Epithelial cell of proximal tubule (primary cell): ENCODE data around the gene MTSS2. TPM values are rescaled to one million over a fixed set of nuclear protein-coding genes. Genes with fewer than 3 reads are reported as not detected.

Experiments
- DNase-seq: peaks from one replicate; pipeline ENCODE4 v3.0.0-alpha.2; 2011; ENCODE audit warnings: low read depth
- H3K4me3 ChIP-seq: 2 replicates; pipeline ENCODE4 v1.5.1; 2011; ENCODE audit warnings: low read depth, mild to moderate bottlenecking, low read length
- total RNA-seq: library from RNA; depleted of rRNA; stranded (reverse); fragments of >200 nt; gene quantifications from 2 replicates; pipeline ENCODE4 v1.2.3, GENCODE V29; 2015
- TF ChIP-seq, protein P1 (sequence below): conservative IDR thresholded peaks from 2 replicates; pipeline ENCODE4 v1.5.1; 2012; ENCODE audit warnings: low read depth, mild to moderate bottlenecking, low read length

Gene MTSS2
- total RNA-seq, 1 donor from 2014 or later, result 12.6 TPM

DNA sequence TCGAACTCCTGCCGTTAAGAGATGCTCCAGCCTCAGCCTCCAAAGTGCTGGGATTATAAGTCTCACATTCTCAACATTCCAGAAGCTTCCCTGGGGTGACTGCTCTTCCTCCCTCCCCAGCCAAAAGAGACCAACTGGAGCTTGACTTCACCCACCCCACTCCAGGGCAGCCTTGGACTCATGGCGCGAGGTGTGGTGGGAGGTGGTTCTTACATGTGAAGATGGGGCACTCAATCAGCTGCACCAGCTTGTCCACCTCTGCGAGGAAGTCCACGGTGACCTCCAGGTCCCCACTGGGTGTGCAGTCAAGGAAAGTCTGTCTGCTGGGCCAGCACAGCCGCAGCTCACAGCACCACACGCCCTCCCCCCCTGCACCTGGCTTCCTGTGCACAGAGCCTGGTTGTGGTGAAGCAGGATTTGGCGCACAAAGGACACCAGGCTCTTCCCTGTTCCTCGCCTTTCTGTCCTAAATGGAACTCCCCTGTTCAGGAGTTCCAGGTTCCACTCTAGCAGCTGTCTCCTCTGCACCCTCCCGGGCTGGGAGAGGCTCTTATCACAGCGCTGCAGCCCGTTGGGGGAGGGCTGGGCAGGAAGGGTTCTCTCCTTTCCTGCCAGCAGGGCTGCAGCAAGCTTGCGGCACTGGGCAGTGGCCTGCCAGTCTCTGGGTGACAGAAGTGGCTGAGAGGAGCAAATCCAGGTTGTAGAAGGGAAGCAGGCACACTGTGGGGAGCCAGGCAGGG, 9.6 kb upstream of the MTSS2 start:
- TF ChIP-seq, protein P1, sequence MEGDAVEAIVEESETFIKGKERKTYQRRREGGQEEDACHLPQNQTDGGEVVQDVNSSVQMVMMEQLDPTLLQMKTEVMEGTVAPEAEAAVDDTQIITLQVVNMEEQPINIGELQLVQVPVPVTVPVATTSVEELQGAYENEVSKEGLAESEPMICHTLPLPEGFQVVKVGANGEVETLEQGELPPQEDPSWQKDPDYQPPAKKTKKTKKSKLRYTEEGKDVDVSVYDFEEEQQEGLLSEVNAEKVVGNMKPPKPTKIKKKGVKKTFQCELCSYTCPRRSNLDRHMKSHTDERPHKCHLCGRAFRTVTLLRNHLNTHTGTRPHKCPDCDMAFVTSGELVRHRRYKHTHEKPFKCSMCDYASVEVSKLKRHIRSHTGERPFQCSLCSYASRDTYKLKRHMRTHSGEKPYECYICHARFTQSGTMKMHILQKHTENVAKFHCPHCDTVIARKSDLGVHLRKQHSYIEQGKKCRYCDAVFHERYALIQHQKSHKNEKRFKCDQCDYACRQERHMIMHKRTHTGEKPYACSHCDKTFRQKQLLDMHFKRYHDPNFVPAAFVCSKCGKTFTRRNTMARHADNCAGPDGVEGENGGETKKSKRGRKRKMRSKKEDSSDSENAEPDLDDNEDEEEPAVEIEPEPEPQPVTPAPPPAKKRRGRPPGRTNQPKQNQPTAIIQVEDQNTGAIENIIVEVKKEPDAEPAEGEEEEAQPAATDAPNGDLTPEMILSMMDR, result no peak
- H3K4me3 ChIP-seq, result no peak overlapping the region
- no peak for DNase-seq

DNA sequence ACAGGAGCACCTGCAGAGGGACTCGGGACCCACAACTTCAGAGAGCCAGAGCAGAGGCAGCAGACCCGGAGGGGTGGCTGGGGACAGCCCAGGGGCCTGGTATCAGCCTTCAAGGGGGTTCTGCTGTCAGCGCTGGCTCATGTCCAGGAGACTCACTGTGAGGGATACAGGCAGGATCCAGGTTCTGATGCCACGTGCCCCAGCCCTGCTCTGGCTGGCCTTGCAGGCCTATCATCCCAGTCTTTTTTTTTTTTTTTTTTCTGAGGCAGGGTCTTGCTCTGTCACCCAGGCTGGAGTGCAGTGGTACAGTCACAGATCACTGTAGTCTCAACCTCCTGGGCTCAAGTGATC, 9.0 kb upstream of the MTSS2 start:
- TF ChIP-seq, protein P1, result no peak
- no peak overlapping the region for H3K4me3 ChIP-seq
- no peak for DNase-seq

DNA sequence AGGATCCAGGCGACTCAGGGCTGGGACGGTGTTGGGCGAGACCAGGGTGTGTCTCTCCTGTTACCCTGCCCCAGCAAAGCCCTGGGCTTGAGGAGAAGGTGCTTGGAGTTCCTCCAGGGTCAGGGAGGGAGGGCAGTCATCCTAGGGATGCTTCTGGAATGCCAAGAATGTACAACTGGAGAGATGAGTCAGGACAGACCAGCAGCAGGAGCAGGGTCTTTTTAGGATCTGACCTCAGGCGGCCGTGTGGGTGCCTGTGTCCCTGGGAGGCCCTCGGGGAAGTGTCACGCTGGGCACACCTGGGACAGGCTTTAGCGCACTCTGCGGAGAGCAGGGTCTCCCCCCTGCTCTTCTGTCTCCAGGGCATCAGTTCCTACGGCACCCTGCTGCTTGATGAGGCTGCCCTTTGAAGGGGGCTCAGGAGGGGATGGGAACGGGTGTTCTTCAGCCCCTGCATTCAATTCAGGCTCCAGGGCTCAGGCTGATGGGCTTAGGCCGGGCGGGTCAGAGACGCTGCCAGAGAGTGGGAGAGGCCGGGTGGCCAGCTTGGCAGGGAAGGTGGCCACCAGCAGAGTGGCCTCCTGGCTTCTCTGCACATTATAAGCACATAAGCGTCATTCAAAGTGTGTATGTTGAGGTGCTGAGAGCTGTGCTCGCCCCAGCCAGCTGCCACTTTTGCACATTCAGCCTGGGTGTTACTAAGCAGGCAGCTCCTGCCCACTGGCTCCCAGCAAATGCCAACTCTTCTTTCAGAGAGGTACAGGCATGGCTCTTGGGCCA, 8.4 kb upstream of the MTSS2 start:
- TF ChIP-seq, protein P1, result no peak
- H3K4me3 ChIP-seq, result no peak overlapping the region
- peak; percentile 60 for DNase-seq

DNA sequence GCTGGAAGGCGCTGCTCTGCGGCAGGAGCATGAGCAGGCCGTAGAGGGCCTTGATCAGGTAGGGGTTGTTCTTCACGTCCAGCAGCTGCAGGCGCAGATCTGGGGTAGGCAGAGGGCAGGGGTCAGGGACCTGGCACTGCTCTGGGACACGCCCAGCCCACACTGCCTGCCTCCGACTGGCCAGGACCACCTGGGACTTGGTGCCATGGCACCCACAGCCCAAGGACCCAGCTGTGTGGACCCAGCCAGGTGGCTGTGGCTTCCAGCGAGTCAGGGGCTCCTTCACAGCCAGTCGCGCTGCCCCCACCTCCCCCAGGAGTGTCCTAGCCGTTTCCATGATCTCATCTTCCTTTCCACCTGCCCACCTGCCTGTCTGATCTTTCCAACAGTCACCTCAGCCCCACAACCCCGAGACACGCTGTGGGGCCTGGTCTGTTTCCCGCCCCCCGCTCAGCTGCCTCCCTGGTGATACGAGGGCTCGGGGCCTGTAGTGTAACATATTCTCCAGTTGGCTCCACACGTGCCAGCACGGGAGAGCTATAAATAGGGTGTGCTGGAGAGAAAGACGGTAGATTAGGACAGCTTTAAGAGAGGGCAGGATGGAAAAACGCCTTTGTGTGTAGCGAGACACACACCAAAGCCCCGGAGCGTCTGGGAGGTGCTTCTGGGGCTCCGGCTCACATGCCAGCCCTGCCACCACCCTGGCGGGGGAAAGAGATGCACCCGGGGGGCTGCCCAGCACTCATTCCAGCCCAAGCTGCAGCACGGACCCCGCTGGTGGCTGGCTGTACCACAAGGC, 7.2 kb upstream of the MTSS2 start:
- H3K4me3 ChIP-seq, result no peak overlapping the region
- DNase-seq, result no peak
- TF ChIP-seq, protein P1, result no peak

DNA sequence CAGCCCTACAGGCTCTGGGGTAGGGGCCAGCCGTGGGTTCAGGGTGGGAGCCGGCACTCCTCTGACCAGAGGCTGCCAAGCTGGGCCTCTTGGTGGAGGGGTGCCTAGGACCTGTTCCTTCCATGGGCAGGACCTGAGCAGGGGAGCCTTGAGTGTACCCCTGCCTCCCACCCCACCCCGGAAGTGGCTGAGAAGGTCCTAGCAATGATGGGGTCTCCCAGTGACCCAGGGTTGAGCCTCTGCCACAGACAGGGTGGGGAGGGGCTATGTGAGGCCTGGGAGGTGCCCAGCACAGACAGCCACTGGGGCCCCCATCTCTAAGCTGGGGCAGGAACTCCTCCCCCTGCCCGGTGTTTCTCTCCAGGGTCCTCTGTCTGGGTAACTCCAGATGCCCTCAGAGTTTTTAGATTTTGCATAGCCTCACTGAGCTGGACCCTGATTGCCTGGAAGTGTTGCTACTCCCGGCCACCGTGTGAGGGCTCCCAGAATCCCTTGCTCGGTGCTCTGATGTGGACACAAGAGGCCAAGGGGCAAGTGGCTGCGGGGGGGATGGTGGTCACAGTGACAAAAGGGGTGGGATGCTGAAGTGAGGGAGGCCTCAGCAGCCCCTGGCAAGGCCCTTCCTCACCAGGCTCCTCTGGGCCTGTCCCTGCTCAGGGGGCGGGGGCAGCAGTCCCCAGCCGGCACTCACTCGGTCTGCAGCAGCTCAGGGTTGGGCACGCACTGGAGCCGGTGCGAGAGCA, 6.4 kb upstream of the MTSS2 start:
- no peak for DNase-seq
- no peak overlapping the region for H3K4me3 ChIP-seq
- TF ChIP-seq, protein P1, result no peak
